ENCODE measurements around the gene GRAMD2B. TPM values are rescaled to one million over a fixed set of nuclear protein-coding genes. Genes with fewer than 3 reads are reported as not detected.
"Not testable (repeated sequence)": the region's sequence is repeated elsewhere in the genome, so short reads cannot be mapped to it uniquely, and the experiment has no call there.

Gene GRAMD2B
- polyA plus RNA-seq, 4 donors = 13.7 to 39.1 (median 20.4) TPM

- no peak overlapping the region for H3K4me3 ChIP-seq (ENCODE audit: low read depth in 1 of 3, low read length in 3 of 3)
- no peaks in the 10 kb centered on the region for H3K36me3 ChIP-seq (ENCODE audit: control insufficient read depth in 3 of 3, insufficient read depth in 2 of 3, low read depth in 1 of 3, low read length in 3 of 3)
- peak overlapping the region in 1 of 3 donors; percentile 31 for H3K27ac ChIP-seq (ENCODE audit: low read depth in 1 of 3, low read length in 2 of 3)
- H3K27me3 ChIP-seq (ENCODE audit: control insufficient read depth in 3 of 3, insufficient read depth in 3 of 3, low read length in 3 of 3) = no peaks in the 10 kb centered on the region
- no peaks in the 10 kb centered on the region for H3K9me3 ChIP-seq (ENCODE audit: control insufficient read depth in 2 of 2, insufficient read depth in 1 of 2, low read depth in 1 of 2, low read length in 1 of 2)
- peaks cover 0 to 3% (median 0%) of the 10 kb centered on the region in 3 donors for H3K4me1 ChIP-seq (ENCODE audit: control insufficient read depth in 3 of 3, insufficient read depth in 2 of 3, low read depth in 1 of 3, low read length in 2 of 3)
- DNase-seq (no peak), FAIRE-seq (no peak)
- 93% methylated on average over 9 of the region's 9 CpGs for WGBS, 3 donors
Measured at GRCh38 chr5:126514558-126515141, 91.4 kb downstream of the GRAMD2B start.

DNA sequence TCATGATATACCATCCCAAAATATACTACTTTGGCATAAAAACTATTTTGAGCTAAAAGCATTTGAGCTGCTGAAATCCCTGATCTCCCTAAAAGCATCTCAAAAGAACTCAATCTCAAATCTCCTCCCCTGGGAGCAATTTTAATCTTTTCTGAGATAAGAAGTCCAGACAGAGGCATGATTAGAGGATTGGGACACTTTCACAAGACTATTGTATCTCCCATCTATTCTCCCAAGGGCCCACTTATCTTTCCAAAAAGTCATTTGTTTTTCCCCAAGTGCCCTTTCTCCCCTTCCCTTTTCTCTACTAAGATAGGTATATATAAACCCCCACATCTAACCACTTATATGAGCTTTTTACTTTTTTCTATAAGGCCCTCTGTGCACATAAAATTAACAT lies 92.1 kb downstream of the GRAMD2B start:
- no peaks in the 10 kb centered on the region for H3K36me3 ChIP-seq (ENCODE audit: control insufficient read depth in 3 of 3, insufficient read depth in 2 of 3, low read depth in 1 of 3, low read length in 3 of 3)
- H3K9me3 ChIP-seq (ENCODE audit: control insufficient read depth in 2 of 2, insufficient read depth in 1 of 2, low read depth in 1 of 2, low read length in 1 of 2) = no peaks in the 10 kb centered on the region
- no peaks in the 10 kb centered on the region for H3K4me1 ChIP-seq (ENCODE audit: control insufficient read depth in 3 of 3, insufficient read depth in 2 of 3, low read depth in 1 of 3, low read length in 2 of 3)
- no peaks in the 10 kb centered on the region for H3K27me3 ChIP-seq (ENCODE audit: control insufficient read depth in 3 of 3, insufficient read depth in 3 of 3, low read length in 3 of 3)
- no peak for DNase-seq
- no peak overlapping the region for H3K4me3 ChIP-seq (ENCODE audit: low read depth in 1 of 3, low read length in 3 of 3)
- no peak for FAIRE-seq
- no peak overlapping the region for H3K27ac ChIP-seq (ENCODE audit: low read depth in 1 of 3, low read length in 2 of 3)

GRCh38 chr5:126516133-126516532 lies 92.9 kb downstream of the GRAMD2B start:
- Histone ChIP-seq H3K4me1 (ENCODE audit: control insufficient read depth in 3 of 3, insufficient read depth in 2 of 3, low read depth in 1 of 3, low read length in 2 of 3) (no peaks in the 10 kb centered on the region), H3K27ac (ENCODE audit: low read depth in 1 of 3, low read length in 2 of 3) (no peak overlapping the region), H3K36me3 (ENCODE audit: control insufficient read depth in 3 of 3, insufficient read depth in 2 of 3, low read depth in 1 of 3, low read length in 3 of 3) (no peaks in the 10 kb centered on the region), H3K27me3 (ENCODE audit: control insufficient read depth in 3 of 3, insufficient read depth in 3 of 3, low read length in 3 of 3) (no peaks in the 10 kb centered on the region), H3K4me3 (ENCODE audit: low read depth in 1 of 3, low read length in 3 of 3) (no peak overlapping the region), H3K9me3 (ENCODE audit: control insufficient read depth in 2 of 2, insufficient read depth in 1 of 2, low read depth in 1 of 2, low read length in 1 of 2) (no peaks in the 10 kb centered on the region)
- DNase-seq (no peak), FAIRE-seq (no peak)
- 54 to 83% (median 71%) methylated on average over 1 of the region's 1 CpG for WGBS, 3 donors

DNA sequence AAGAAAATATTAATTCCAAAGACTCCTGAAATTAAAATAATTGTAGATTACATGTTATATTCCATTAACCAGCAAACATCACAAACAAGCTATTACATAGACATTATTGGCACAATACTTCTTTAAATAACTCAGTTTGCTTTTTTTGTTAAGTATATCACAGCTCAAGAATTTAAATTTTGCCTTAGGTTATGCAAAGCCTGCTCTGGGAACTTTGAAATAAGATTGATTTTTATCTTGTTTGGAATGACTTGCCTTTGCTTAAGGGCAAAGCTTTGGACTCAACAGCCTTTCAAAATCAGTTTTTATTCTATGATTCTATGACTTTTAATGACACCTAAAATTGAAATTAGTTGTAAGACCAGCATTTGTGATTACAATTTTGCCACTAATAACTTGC lies 93.6 kb downstream of the GRAMD2B start:
- H3K27ac ChIP-seq (ENCODE audit: low read depth in 1 of 3, low read length in 2 of 3) = no peak overlapping the region
- H3K4me1 ChIP-seq (ENCODE audit: control insufficient read depth in 3 of 3, insufficient read depth in 2 of 3, low read depth in 1 of 3, low read length in 2 of 3) = no peaks in the 10 kb centered on the region
- DNase-seq (no peak), FAIRE-seq (no peak)
- no peaks in the 10 kb centered on the region for H3K27me3 ChIP-seq (ENCODE audit: control insufficient read depth in 3 of 3, insufficient read depth in 3 of 3, low read length in 3 of 3)
- no peak overlapping the region for H3K4me3 ChIP-seq (ENCODE audit: low read depth in 1 of 3, low read length in 3 of 3)
- H3K9me3 ChIP-seq (ENCODE audit: control insufficient read depth in 2 of 2, insufficient read depth in 1 of 2, low read depth in 1 of 2, low read length in 1 of 2) = no peaks in the 10 kb centered on the region
- no peaks in the 10 kb centered on the region for H3K36me3 ChIP-seq (ENCODE audit: control insufficient read depth in 3 of 3, insufficient read depth in 2 of 3, low read depth in 1 of 3, low read length in 3 of 3)

DNA sequence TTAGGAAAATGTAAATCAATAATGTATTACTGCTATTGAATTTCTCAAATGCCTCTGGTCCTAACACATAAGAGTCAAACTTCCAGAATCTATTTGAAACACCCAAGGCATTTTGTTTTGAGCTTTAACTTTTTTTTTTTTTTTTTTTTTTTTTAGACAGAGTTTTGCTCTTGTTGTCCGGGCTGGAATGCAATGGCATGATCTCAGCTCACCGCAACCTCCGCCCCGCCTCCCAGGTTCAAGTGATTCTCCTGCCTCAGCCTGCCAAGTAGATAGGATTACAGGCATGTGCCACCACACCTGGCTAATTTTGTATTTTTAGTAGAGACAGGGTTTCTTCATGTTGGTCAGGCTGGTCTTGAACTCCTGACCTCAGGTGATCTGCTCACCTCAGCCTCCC lies 96.0 kb downstream of the GRAMD2B start:
- not testable (repeated sequence) for H3K27me3 ChIP-seq (ENCODE audit: control insufficient read depth in 3 of 3, insufficient read depth in 3 of 3, low read length in 3 of 3); H3K4me3 ChIP-seq (ENCODE audit: low read depth in 1 of 3, low read length in 3 of 3); H3K27ac ChIP-seq (ENCODE audit: low read depth in 1 of 3, low read length in 2 of 3); H3K9me3 ChIP-seq (ENCODE audit: control insufficient read depth in 2 of 2, insufficient read depth in 1 of 2, low read depth in 1 of 2, low read length in 1 of 2); H3K4me1 ChIP-seq (ENCODE audit: control insufficient read depth in 3 of 3, insufficient read depth in 2 of 3, low read depth in 1 of 3, low read length in 2 of 3); H3K36me3 ChIP-seq (ENCODE audit: control insufficient read depth in 3 of 3, insufficient read depth in 2 of 3, low read depth in 1 of 3, low read length in 3 of 3); FAIRE-seq; DNase-seq
- WGBS, 3 donors = 86 to 87% (median 87%) methylated on average over 4 of the region's 4 CpGs

GRCh38 chr5:126519637-126520592 lies 96.7 kb downstream of the GRAMD2B start:
- FAIRE-seq (no peak), DNase-seq (no peak)
- H3K4me3 ChIP-seq (ENCODE audit: low read depth in 1 of 3, low read length in 3 of 3) = no peak overlapping the region
- H3K4me1 ChIP-seq (ENCODE audit: control insufficient read depth in 3 of 3, insufficient read depth in 2 of 3, low read depth in 1 of 3, low read length in 2 of 3) = no peaks in the 10 kb centered on the region
- peak overlapping the region in 1 of 3 donors; percentile 79 for H3K27ac ChIP-seq (ENCODE audit: low read depth in 1 of 3, low read length in 2 of 3)
- H3K36me3 ChIP-seq (ENCODE audit: control insufficient read depth in 3 of 3, insufficient read depth in 2 of 3, low read depth in 1 of 3, low read length in 3 of 3) = no peaks in the 10 kb centered on the region
- no peaks in the 10 kb centered on the region for H3K9me3 ChIP-seq (ENCODE audit: control insufficient read depth in 2 of 2, insufficient read depth in 1 of 2, low read depth in 1 of 2, low read length in 1 of 2)
- no peaks in the 10 kb centered on the region for H3K27me3 ChIP-seq (ENCODE audit: control insufficient read depth in 3 of 3, insufficient read depth in 3 of 3, low read length in 3 of 3)
- 33 to 53% (median 35%) methylated on average over 6 of the region's 6 CpGs for WGBS, 3 donors

GRCh38 chr5:126520593-126520953 lies 97.4 kb downstream of the GRAMD2B start:
- Histone ChIP-seq H3K27me3 (ENCODE audit: control insufficient read depth in 3 of 3, insufficient read depth in 3 of 3, low read length in 3 of 3) (no peaks in the 10 kb centered on the region), H3K9me3 (ENCODE audit: control insufficient read depth in 2 of 2, insufficient read depth in 1 of 2, low read depth in 1 of 2, low read length in 1 of 2) (peaks cover 0 to under 1% of the 10 kb centered on the region in 2 donors), H3K36me3 (ENCODE audit: control insufficient read depth in 3 of 3, insufficient read depth in 2 of 3, low read depth in 1 of 3, low read length in 3 of 3) (no peaks in the 10 kb centered on the region), H3K27ac (ENCODE audit: low read depth in 1 of 3, low read length in 2 of 3) (no peak overlapping the region), H3K4me3 (ENCODE audit: low read depth in 1 of 3, low read length in 3 of 3) (no peak overlapping the region), H3K4me1 (ENCODE audit: control insufficient read depth in 3 of 3, insufficient read depth in 2 of 3, low read depth in 1 of 3, low read length in 2 of 3) (no peaks in the 10 kb centered on the region)
- FAIRE-seq (no peak), DNase-seq (no peak)

DNA sequence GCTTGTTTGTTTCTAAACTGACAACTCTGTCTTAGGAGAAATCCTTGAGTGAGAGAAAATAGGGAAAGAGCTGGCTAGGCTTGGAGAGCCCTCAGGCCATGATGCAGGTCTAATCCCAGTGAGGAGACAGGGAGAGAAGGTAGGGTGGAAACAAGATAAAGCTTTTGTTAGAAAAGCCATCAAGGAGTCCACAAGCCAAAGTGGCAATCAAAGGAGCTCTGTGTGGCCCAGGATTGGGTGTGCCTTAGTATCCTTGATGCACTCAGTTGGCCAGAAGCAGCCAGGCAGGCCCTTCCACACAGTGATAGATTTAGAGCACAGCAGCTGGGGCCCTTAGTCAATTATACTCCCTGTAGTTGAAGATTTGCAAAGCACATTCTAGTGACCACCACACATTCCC lies 97.9 kb downstream of the GRAMD2B start:
- FAIRE-seq (no peak), DNase-seq (no peak)
- Histone ChIP-seq H3K36me3 (ENCODE audit: control insufficient read depth in 3 of 3, insufficient read depth in 2 of 3, low read depth in 1 of 3, low read length in 3 of 3) (no peaks in the 10 kb centered on the region), H3K9me3 (ENCODE audit: control insufficient read depth in 2 of 2, insufficient read depth in 1 of 2, low read depth in 1 of 2, low read length in 1 of 2) (peaks cover 0 to 4% of the 10 kb centered on the region in 2 donors), H3K4me3 (ENCODE audit: low read depth in 1 of 3, low read length in 3 of 3) (no peak overlapping the region), H3K27ac (ENCODE audit: low read depth in 1 of 3, low read length in 2 of 3) (no peak overlapping the region), H3K4me1 (ENCODE audit: control insufficient read depth in 3 of 3, insufficient read depth in 2 of 3, low read depth in 1 of 3, low read length in 2 of 3) (no peaks in the 10 kb centered on the region), H3K27me3 (ENCODE audit: control insufficient read depth in 3 of 3, insufficient read depth in 3 of 3, low read length in 3 of 3) (no peaks in the 10 kb centered on the region)

Data from small intestine (tissue), 7 donors.